Measurements from ENCODE around the gene PCSK1N. TPM values are rescaled to one million over a fixed set of nuclear protein-coding genes. Genes with fewer than 3 reads are reported as not detected.
A peak's percentile ranks its signal among the peaks of the same experiment; 100 is the strongest.

The PCSK1N gene
- total and polyA plus RNA-seq, 9 of the 15 experiments (the other 6 are each of a cell fraction or from before 2014, with no cell fraction given): 0.07 to 0.55 (median 0.54) TPM; not detected in 6

- peak; percentile 75 for TF ChIP-seq VEZF1 (CRISPR knock-in tag; IDR thresholded peaks at IDR 0.05)
- TF ChIP-seq SUPT5H (IDR thresholded peaks at IDR 0.05): peak; percentile 79
- TF ChIP-seq TFAP4 (CRISPR knock-in tag; IDR thresholded peaks at IDR 0.05; ENCODE audit: borderline replicate concordance): peak; percentile 29; the same call in 1 of the 2 replicates
- peak; percentile 41 for TF ChIP-seq TBP (optimal IDR thresholded peaks at IDR 0.05; ENCODE audit: low read depth, low read length)
- TF ChIP-seq MAZ (CRISPR knock-in tag; conservative IDR thresholded peaks at IDR 0.05 in 1 of 2, IDR thresholded peaks at IDR 0.05 in 1 of 2): peak in 1 of 2 experiments; percentile 68; a peak in 3 of 4 replicates
- TF ChIP-seq RBFOX2 (IDR thresholded peaks at IDR 0.05; ENCODE audit: low read depth, low read length): peak; percentile 75
- TF ChIP-seq MYNN (IDR thresholded peaks at IDR 0.05): 0 out of 2 replicates have a peak, but pooled peaks have one; percentile 0
- TF ChIP-seq MYNN (CRISPR knock-in tag; IDR thresholded peaks at IDR 0.05): no peak
- peak; percentile 78 for TF ChIP-seq POLR2A (conservative IDR thresholded peaks at IDR 0.05)
Observed at GRCh38 chrX:48786341-48786800, 49.0 kb downstream of the PCSK1N start, which contains the start of gene GATA1 (continued).

Data from K562 (cell line).